SK-MEL-5 (cell line): ENCODE results near the gene CAMTA1. TPM values are rescaled to one million over a fixed set of nuclear protein-coding genes. Genes with fewer than 3 reads are reported as not detected.

Experiments
- DNase-seq: peaks from one replicate; pipeline ENCODE4 v3.0.0-alpha.2; 2016; ENCODE audit warnings: low read depth, low spot score
- in situ Hi-C: cut with HindIII; loops from 2 replicates; pipeline ENCODE4 v1.10.0; 2016; ENCODE audit warnings: low sequenced_read_pairs, high pct_unique_total_duplicates, low pct_unique_long_range_greater_than_20kb
- total RNA-seq: library from RNA; depleted of rRNA; stranded (reverse); fragments of >200 nt; shearing (Covaris generic); gene quantifications from 2 replicates; pipeline ENCODE4 v1.2.3, GENCODE V29; 2014

Gene CAMTA1
- total RNA-seq, 1 experiment from 2014 or later = 47.4 TPM

DNA sequence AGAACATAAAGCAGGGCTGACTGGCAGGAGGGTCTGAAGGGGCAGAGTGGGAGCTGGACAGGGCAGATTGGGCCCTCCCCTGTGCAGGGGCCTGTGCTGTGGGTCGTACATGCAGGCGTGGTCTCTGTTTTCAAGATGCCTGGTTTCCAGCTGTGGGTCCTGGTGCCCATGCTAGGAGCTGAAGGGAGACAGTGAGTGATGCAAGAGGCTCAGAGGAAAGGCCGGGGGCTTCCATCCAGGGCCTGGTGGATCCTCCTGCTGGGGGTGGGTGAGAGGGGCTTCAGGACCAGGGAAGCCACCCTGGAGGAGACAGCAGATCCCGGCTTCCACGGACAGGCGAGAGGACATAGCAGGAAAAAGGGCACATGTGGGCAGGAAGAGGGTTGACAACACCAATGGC lies 636.8 kb downstream of the CAMTA1 start:
- DNase-seq = no peak
- in situ Hi-C loops = no loop called here

DNA sequence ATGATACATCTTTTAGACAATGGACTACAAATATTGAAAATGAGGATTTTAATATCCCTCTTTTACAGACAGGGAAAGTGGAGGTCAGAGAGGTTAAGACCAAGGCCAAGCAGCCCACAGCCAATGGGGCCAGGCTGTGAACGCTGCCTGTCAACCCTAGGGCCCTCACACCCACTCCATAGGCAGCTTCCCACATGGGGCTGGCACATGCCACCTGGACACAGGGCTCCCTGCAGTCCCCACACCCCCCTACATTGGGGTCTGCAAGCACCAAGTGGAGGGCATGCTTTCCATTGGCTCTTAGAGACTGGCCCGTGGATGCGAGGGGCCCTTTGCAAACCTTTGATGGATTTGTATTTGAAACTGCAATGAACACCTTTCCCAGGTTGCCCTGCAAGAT lies 637.3 kb downstream of the CAMTA1 start:
- in situ Hi-C loops = no loop called here
- DNase-seq = no peak

GRCh38 chr1:7422966-7423365 lies 637.7 kb downstream of the CAMTA1 start:
- no peak for DNase-seq
- in situ Hi-C loops = no loop called here

- DNase-seq = no peak
- in situ Hi-C loops = no loop called here
These were observed 639.2 kb downstream of the CAMTA1 start for GRCh38 chr1:7424352-7424890.

DNA sequence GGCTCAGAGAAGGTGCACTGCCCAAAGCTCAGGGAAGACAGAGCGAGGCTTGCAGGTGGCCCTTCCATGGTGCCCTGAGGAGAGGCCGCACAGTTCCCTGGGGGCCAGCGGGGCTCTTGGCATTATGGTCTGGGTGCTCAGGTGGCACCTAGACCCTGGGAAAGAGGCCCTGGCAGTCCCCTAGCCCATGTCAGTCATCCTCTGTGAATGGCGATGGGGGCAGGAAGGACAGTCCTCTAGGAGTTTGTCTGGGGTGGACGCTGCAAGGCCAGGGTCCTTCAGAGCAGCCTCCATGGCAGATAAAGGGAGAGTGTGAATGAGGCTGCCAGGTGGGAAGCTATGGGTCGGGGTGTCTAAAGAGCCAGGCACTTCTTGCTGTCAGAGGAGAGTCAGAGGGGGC lies 640.0 kb downstream of the CAMTA1 start:
- in situ Hi-C loops = no loop called here
- no peak for DNase-seq

- in situ Hi-C loops = no loop called here
- DNase-seq = no peak
These were observed 640.5 kb downstream of the CAMTA1 start for GRCh38 chr1:7425771-7426170.

DNA sequence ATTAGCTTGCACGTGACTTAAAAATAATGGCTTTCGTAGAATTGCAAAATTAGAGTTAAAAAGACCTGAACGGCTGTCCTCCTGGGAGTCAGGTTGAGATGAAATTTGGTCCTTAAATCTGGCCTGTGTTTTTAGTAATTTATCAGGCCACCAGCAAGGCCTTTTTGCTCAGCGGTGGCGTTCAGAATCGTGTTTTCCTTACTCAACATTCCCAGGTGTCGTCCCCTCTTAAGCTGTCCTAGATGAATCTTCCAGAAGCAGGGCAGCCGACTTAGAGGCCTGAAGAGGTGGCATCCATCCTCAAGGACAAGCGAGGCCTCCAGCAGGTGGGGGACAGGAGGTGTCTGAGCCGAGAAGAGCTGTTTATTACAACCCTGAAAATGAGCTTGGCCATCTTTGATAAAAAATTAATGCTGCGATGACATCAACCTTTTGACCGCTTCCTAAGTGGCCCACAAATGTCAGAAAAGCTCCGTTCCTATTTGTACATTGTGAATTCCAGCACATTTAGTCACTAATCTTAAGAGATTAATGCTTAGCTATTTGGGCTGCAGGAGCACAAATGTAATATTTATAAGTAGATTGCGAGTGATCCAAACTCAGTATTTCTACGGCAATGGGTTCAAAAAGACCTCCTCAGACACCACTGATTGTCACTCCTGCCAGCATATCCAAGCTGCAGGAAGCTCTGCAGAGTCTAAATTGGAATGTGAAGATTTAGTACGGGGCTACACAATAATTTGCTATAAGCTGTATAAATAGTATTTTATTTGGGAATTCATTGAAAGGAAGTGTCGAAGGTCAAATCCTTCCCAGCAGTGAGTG lies 641.7 kb downstream of the CAMTA1 start:
- DNase-seq = no peak
- in situ Hi-C loops = no loop called here

GRCh38 chr1:7427605-7428300 lies 642.5 kb downstream of the CAMTA1 start:
- DNase-seq = no peak
- in situ Hi-C loops = no loop called here

GRCh38 chr1:7429290-7429689 lies 644.0 kb downstream of the CAMTA1 start:
- DNase-seq = no peak
- in situ Hi-C loops = no loop called here

DNA sequence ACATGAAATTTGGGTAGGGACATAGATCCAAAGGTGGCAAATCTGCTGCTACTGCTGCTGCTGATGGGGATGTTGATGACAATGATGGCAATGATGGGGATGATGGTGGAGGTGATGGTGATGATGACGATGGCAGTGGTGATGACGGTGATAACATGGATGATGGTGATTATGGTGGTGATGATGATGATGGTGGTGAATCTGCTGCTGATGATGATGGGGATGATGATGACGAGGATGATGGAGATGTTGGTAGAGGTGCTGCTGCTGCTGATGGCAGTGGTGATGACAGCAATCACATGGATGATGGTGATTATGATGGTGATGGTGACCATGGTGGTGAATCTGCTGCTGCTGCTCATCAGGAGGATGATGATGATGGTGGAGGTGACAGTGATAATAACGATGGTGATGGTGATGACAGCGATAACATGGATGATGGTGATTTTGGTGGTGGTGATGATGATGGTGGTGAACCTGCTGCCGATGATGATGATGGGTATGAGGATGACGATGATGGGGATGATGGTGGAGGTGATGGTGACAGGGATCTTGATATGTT lies 644.9 kb downstream of the CAMTA1 start:
- no peak for DNase-seq
- in situ Hi-C loops = no loop called here

GRCh38 chr1:7430691-7431090 lies 645.4 kb downstream of the CAMTA1 start:
- no peak for DNase-seq
- in situ Hi-C loops = no loop called here

DNA sequence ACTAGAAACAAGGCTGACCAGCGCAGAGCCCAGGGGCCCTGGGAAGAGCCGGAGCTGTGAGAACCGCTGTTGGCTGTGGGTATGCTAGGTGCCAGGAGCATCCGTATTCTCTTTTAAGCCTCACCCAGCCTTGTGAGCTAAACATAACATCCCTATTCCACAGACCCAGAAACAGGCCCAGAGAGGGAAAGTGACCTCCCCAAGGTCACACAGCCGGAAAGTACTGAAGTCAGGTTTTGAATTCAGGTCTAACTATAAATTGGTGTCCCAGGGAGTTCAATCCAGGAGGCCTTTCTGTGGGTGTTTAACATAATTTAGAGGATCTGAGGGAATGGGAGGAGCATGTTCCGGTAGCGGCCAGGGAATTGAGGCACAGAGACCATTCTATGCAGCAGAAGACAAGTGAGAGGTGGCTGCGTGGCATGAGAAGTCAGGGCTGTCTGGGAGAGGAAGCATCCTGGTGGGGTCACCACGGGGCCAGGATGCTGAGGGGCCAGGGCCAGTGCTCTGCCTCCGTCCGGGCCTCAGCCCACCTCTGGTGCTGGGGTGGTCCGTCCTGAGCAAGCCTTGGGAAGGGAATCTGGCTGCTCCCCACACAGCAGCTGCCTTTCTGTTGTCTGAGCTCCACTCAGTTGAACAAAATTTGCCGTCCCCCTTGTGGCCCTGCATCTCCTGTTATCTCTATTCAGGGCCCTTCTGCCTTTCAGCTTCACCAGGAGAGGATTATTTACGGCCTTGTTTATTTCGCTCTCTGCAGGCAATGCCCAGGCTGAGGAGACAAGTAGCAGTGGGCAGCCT lies 647.0 kb downstream of the CAMTA1 start:
- no peak for DNase-seq
- in situ Hi-C loops = no loop called here

GRCh38 chr1:7432900-7433380 lies 647.7 kb downstream of the CAMTA1 start:
- no peak for DNase-seq
- in situ Hi-C loops = no loop called here

- in situ Hi-C loops = no loop called here
- DNase-seq = no peak
These were observed 649.3 kb downstream of the CAMTA1 start for GRCh38 chr1:7434566-7434965.

- in situ Hi-C loops = no loop called here
- no peak for DNase-seq
These were observed 650.2 kb downstream of the CAMTA1 start for GRCh38 chr1:7435276-7436055.

GRCh38 chr1:7436056-7437005 lies 651.1 kb downstream of the CAMTA1 start:
- in situ Hi-C loops = no loop called here

More at GRCh38 chr1:7436056-7437005, 651.1 kb downstream of the CAMTA1 start:
- DNase-seq = no peak
